ENCODE data around the gene FLNB.

GRCh38 chr3:58135712-58136543 is 127.7 kb downstream of the FLNB start:
- TF ChIP-seq CTCF (conservative IDR thresholded peaks at IDR 0.05; ENCODE audit: low read length) (peak; percentile 58), EZH2phosphoT487 (IDR thresholded peaks at IDR 0.05; ENCODE audit: borderline replicate concordance) (no peak)

Measured in Loucy (cell line).